ENCODE measurements around the gene CSNK2A2.

Gene CSNK2A2

DNA sequence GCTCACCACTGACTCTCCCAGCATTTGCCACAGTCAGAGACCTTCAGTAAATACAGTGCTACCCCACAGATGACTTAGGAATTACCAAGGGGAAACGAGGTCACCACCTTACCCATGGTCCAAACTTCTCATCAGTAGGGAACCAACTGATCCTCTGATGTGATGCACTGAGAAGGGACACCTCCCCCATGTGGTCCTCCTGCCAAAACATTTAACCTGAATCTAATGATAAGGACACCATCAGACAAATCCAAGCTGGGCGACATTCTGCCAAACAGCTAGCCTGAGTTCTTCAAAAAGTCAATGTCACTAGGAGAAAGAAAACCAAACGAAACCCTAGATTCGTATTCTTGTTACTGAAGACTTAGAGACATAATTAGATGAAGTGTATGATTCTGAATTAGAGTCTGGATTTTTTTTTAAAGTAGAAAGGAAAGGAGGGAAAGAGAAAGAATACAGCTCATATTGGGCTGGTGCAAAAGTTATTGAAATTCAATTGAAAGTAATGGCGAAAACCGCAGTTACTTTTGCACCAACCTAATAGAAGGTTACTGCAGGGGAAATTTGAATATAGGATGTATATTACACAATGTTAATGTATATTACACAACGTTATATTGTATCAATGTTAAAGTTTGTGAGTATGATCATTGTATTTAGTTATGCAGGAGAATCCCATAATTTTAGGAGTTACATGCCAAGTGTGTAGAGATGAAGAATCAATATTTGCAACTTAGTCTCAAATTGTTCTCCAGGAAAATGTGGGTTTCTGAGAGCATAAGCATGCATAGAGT, 2.3 kb upstream of the CSNK2A2 start:
- in situ Hi-C loops (cut with MboI; ENCODE audit: low sequenced_read_pairs): no loop called here

DNA sequence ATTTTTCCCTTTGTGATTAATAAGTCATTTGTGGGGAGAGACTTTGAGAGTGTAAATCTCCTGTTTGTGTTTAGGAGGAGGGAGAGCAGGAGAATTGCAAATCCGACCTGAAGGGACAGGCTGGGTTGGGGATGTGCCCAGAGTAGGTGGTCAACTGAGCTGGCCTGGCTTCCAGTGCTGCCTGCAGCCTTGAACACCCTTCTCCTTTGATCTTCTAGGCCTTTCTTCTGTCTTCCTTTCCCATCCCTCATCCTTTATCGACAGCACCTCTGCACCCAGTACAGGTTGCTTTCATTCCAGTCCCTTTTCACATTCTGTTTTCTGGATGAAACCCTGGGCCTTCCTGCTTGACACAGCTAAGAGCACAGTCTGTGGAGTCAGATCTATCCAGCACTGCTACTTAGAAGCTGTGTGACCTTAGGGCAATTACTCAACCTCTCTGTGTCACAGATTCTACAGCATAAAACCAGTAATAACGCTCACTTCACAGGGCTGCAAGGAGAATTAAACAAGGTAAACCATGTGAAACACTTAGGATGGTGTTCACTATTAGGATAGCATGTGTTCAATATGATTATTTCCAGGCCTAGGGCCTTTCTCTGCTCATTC, 1.0 kb upstream of the CSNK2A2 start:
- in situ Hi-C loops (cut with MboI; ENCODE audit: low sequenced_read_pairs): no loop called here

DNA sequence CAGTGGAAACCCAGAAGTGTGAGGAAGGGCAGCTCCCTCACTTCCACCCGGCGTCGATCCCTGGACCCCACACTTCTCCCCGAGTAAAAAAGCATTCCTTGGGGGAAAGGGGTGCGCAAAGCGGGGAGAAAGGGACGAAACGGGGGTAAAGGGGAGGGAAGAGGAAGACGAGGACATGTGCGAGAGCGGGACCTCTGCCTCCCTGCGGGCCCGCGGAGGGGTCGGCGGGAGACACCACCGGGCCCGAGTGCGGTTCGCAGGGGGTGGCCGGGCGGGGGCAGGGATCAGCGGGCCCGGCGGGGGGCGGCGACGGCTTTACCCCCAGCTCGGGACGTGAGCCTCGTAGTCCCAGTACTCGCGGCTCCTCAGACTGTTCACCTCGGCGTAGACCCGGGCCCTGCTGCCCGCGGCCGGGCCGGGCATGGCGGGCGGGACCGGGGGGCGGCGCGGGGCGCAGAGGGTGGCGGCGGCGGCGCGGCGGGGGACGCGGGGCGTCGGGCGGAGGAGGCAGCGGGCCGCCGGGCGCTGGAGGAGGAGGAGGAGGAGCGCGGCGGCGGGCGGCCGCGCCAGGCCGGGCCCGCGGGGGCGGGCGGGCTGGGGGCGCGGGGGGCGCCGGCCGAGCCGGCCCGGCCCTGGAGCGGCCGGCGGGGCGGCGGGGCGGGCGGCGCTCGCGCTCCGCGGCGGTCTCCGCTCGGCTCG, 443 bp downstream of the CSNK2A2 start:
- in situ Hi-C loops (cut with MboI; ENCODE audit: low sequenced_read_pairs): no loop called here

DNA sequence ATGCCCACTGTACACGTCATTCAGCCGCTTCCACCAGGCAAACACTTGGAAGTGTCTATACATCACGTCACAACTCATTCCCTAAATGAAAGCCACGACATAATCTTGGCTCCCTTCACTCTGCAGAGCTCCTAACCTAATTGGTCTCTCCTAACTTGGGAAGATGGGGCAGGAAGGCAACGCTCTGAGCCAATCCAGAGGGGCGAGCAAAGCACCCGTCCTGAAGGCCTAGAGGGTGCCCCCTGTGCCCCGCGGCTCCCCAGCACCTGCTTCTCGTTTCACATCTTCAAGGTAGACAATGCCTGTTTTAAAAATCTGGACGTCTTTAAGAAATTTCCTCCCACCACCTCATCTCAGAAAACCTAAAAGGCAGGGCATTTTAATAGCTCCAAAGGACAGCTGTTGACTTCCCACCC, 1.0 kb downstream of the CSNK2A2 start:
- in situ Hi-C loops (cut with MboI; ENCODE audit: low sequenced_read_pairs): no loop called here

DNA sequence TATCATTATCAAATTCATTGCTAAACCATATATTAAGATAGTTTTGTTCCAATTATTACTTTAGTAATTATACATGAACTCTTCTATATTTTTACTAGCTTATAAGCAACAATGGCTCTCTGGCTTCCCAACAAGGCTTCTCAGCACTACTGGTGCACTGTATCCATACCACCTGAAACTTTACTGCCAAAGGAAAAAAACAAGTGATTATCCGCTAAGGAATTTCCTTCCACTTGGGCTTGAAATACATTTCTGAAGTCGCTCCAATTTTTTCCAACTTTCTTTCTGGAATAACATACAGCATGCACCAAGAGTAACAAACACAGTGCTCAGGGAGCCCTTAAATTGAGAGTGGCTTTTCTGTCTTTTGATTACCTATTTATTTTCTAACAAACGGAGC, 2.1 kb downstream of the CSNK2A2 start:
- in situ Hi-C loops (cut with MboI; ENCODE audit: low sequenced_read_pairs): no loop called here

DNA sequence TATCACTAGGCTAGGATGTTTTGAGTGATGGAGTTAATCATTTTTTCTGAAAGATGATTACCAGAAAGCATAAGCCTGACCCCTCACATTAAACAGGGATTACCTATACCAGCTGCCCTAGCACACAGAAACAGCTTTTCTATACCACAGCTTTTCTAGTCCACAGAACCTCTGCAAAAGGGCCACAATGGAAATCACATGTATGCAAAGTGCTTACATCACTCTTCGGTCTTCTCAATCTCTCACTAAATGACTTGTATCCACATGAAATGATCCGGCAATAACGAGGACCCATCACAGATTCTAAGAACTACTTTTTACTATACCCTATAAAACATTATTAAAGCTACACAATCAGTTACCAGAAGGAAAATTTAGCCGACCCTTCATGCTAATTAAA, 2.6 kb downstream of the CSNK2A2 start:
- in situ Hi-C loops (cut with MboI; ENCODE audit: low sequenced_read_pairs): no loop called here

DNA sequence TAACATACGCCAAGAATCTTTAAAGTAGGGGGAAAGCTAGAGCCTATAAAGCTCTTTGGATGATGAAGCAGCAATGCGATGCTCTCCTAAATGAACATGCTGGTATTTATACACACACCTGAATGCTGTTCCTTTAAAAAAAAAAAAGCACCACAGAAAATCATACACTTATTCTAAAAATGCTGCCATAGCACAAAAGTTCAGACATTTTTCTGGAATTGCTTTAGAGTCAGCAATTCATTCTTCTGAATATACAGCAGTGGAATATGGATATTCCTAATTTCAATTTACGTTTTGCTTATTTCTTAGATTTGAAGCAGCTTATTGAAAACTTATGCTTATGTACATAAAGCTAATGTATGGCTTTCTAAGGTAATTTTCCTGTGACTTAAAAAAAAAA, 3.1 kb downstream of the CSNK2A2 start:
- in situ Hi-C loops (cut with MboI; ENCODE audit: low sequenced_read_pairs): no loop called here

DNA sequence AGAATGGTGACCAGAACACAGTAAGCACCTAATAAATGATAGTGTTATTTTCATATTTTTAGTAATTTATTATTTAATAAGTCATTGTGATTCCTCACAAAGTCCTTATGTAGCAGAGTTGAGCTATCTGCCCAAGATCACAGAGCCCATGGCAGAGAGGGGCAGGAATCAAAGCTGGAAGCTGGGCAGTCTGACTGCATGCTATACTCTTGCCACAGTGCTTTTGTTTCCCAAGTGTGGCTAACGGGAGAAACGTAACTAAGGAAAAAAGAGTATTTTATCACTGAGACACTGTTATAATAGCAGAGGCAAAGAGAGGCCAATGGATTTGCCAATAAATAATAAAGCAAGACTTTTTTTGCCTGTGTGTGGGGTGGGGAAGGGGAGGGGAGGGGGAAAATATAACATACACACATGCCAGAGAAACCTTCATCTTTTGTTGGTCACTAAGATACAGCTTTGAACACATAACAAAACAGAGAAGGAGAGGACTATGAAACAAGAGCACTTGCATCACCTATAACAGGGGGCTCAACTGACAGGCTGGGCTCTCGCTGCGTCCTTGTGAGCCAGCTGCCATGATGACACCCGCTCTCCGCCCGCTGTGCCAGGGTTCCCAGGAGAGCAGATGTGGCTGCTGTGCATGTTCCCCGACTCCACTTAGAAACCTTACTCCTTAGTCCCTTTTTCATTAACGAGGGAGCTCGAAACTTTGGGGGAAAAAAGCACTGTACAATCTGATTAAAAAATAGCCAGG, 10.1 kb downstream of the CSNK2A2 start:
- in situ Hi-C loops (cut with MboI; ENCODE audit: low sequenced_read_pairs): no loop called here

DNA sequence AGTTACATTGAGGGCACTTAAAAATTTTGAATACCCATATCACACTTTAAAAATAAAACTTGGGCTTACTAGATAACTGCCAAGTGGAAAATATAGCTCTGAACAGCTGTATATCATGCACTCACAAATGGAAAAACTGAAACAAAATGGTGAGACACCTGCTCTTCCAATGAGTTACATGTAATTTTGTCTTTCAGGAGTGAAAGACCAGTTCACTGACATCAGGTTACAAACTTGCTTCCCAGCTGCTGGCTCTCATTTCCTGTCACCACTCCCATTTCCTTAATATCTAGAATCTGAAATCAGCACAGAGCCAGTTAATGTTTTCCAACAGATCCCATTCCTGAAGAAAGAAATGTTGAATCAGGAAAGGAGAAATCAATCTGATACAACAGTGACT, 10.8 kb downstream of the CSNK2A2 start:
- in situ Hi-C loops (cut with MboI; ENCODE audit: low sequenced_read_pairs): no loop called here

DNA sequence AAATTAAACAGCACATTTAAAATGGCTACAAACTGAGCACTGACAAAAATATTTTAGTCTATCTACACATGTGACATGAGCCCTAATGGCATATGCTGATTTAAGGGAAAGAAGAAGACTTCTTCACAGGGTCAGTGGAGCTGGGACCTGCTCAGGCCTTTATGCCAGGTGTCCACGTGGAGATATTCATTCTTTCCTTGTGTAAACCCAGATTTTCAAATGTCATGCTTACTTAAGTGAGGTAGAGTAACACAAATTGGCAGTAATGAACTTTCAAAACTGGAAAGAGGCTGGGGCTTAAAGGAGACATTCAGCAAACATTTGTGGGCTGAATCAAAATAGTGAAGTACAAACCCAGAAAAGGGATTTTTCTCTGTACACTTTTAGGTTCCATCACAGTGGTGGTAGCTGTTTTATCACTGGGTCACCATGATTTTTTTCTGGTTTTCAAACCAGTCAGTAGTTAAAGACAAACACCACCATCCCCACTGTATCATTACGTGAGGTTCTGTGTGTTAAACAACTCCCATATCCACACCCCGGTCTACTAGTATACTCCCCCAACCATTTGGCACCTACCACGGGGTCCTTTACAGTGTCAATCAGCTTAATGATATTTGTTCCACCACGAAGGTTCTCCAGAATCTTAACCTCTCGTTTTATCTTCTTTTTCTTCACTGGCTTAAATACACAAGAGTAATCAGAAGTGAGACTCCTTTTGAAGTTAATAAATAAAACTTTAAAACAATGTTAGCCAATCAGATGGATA, 11.5 kb downstream of the CSNK2A2 start:
- in situ Hi-C loops (cut with MboI; ENCODE audit: low sequenced_read_pairs): no loop called here

GRCh38 chr16:58177353-58177710, 20.6 kb downstream of the CSNK2A2 start:
- in situ Hi-C loops (cut with MboI; ENCODE audit: low sequenced_read_pairs): no loop called here

- in situ Hi-C loops (cut with MboI; ENCODE audit: low sequenced_read_pairs): no loop called here
Measured at GRCh38 chr16:58176608-58177352, 21.1 kb downstream of the CSNK2A2 start.

- in situ Hi-C loops (cut with MboI; ENCODE audit: low sequenced_read_pairs): no loop called here
Measured at GRCh38 chr16:58170223-58170622, 27.7 kb downstream of the CSNK2A2 start.

- in situ Hi-C loops (cut with MboI; ENCODE audit: low sequenced_read_pairs): no loop called here
Measured at GRCh38 chr16:58160855-58161254, 37.1 kb downstream of the CSNK2A2 start.

- in situ Hi-C loops (cut with MboI; ENCODE audit: low sequenced_read_pairs): no loop called here
Measured at GRCh38 chr16:58158725-58159124, 39.2 kb downstream of the CSNK2A2 start.

DNA sequence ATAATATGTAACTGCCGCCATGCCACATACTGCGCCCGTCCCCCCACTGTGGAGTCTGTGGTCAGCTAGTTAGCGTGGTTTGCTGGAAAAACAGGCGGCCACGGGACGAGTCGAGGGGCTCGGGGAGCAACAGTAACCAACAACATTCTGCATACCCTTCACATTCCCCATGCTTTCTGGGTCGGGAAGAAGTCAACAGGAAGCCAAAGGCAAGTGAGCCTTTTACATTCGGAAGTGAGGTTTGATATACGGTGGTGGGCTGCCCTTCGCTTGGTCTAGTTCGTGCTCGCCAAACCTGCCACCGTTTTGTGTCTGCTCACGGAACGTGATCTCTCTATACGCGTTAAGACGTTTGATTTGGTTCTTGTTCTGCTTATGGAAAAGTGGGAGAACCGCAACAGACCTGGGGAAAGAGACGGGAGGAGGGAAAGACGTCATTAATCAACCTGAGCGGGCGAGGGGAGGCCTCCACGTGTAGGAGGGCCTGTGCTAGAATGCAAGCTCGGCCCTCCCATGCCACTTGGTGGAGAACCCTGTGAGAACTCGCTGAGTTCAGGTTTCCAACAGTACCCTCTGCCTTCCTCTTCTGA, 39.9 kb downstream of the CSNK2A2 start:
- in situ Hi-C loops (cut with MboI; ENCODE audit: low sequenced_read_pairs): no loop called here

DNA sequence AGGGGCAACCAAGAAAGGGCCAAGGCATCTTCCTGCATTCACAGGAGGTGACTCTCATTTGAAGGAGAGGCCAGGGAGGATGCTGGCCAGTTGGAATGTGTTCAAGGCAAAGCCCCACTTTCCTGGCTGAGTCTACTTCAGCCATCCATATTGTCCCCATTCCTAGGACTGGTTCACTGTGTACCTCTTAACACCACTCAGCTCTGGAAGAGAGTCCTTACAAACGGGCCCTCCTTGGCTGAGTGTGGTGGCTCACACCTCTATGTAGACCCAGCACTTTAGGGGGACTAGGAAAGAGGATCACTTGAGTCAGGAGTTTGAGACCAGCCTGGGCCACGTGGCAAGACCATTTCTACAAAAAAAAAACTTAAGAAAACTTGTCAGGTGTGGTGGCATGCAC, 40.7 kb downstream of the CSNK2A2 start:
- in situ Hi-C loops (cut with MboI; ENCODE audit: low sequenced_read_pairs): no loop called here

- in situ Hi-C loops (cut with MboI; ENCODE audit: low sequenced_read_pairs): no loop called here
Measured at GRCh38 chr16:58155839-58156238, 42.1 kb downstream of the CSNK2A2 start.

DNA sequence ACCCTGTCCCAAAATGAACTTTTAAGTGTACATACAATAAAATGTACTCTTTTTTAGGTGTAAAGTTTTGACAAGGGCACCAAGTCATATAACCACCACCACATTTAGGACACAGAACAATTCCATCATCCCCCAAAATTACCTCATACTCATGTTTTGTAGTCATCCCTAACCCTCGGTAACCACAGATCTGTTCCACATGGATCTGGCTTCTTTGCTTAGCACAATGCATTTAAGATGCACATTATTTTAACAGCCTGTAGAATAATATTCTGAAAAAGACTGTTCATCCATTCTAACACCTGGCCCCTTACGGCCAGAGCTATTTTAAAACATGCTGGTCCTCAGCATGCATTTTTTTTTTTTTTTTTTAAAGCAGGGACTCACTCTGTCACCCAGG, 43.6 kb downstream of the CSNK2A2 start:
- in situ Hi-C loops (cut with MboI; ENCODE audit: low sequenced_read_pairs): no loop called here

Measured in hTERT RPE-1 (cell line).